Suprapubic skin (tissue), 4 donors: Measurements from ENCODE around the gene TEX14. TPM values are rescaled to one million over a fixed set of nuclear protein-coding genes. Genes with fewer than 3 reads are reported as not detected.

Source experiments
- DNase-seq, 2 donors: peaks; one replicate each; pipeline ENCODE4 v3.0.0-alpha.2; 2019; ENCODE audit warnings: low spot score in 2 of 2
- H3K27ac ChIP-seq: fragments of 200-600 bp; sonication (generic); one replicate; pipeline ENCODE4 v1.5.1; 2019
- H3K27me3 ChIP-seq: fragments of 200-600 bp; sonication (generic); one replicate; pipeline ENCODE4 v1.5.1; 2019
- H3K36me3 ChIP-seq: fragments of 200-600 bp; sonication (generic); one replicate; pipeline ENCODE4 v1.5.1; 2019
- H3K4me1 ChIP-seq: fragments of 200-600 bp; sonication (generic); one replicate; pipeline ENCODE4 v1.5.1; 2019
- H3K4me3 ChIP-seq: fragments of 200-600 bp; sonication (generic); one replicate; pipeline ENCODE4 v1.5.1; 2019; ENCODE audit warnings: mild to moderate bottlenecking
- H3K9me3 ChIP-seq: fragments of 200-600 bp; sonication (generic); one replicate; pipeline ENCODE4 v1.5.1; 2019
- EP300 ChIP-seq: sonication (generic); formaldehyde crosslinking; IDR thresholded peaks from one replicate; pipeline ENCODE4 v1.6.1; 2017; ENCODE audit warnings: antibody characterized with exemption
- POLR2A ChIP-seq, 2 donors: fragments of 450-650 bp; IDR thresholded peaks; one replicate each; pipeline ENCODE4 v1.6.1; 2017; ENCODE audit warnings: antibody characterized with exemption in 2 of 2, mild to moderate bottlenecking in 2 of 2, moderate library complexity in 2 of 2
- POLR2AphosphoS5 ChIP-seq, 3 donors: sonication (generic); formaldehyde crosslinking; IDR thresholded peaks; one replicate each; pipeline ENCODE4 v1.6.1; 2017; ENCODE audit warnings: antibody characterized with exemption in 3 of 3
- WGBS: methylation state at CpG from one replicate; pipeline ENCODE4 v1.1.5; 2018; 5-methylcytosine and 5-hydroxymethylcytosine counted together
- total RNA-seq, 4 donors: library from RNA; depleted of rRNA; stranded (reverse); fragments of >200 nt; gene quantifications; one replicate each; pipeline ENCODE4 v1.1.0, GENCODE V29; 2016
- TF ChIP-seq, protein P1 (sequence below), 2 donors: fragments of 200-600 bp in 1 of 2; fragments of 450-650 bp in 1 of 2; sonication (generic) in 1 of 2; IDR thresholded peaks; one replicate each; pipeline ENCODE4 v1.5.1; 2016 to 2019; ENCODE audit warnings: antibody characterized with exemption in 2 of 2, mild to moderate bottlenecking in 1 of 2, moderate library complexity in 1 of 2

The TEX14 gene
- total RNA-seq, 4 donors from 2014 or later, result 0.15 to 0.34 (median 0.32) TPM; not detected in 1

DNA sequence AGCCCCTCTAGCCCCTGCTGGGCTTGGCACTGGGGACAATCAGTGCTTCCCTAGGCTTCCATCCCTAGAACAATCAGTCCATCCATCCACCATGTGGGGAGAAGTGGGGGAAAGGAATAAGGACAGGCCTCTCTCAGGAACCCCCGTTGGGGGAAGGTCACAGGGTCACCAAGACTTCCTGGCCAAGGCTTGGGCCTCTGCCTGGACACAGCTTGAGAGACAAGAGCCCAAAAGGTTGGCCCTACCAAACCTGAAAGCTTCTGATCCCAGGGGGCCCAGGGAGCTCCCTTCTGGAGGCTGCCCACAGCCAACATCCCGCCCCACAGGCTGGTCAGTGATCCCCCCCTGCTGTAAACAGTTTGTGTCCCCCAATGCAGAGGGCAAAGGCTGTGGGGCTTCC is 161.2 kb downstream of the TEX14 start:
- H3K4me1 ChIP-seq, result peaks cover 25% of the 10 kb centered on the region
- H3K27me3 ChIP-seq, result no peaks in the 10 kb centered on the region
- DNase-seq, result no peak
- 77% methylated on average over 2 of the region's 2 CpGs for WGBS
- H3K9me3 ChIP-seq, result no peaks in the 10 kb centered on the region
- TF ChIP-seq, protein P1, sequence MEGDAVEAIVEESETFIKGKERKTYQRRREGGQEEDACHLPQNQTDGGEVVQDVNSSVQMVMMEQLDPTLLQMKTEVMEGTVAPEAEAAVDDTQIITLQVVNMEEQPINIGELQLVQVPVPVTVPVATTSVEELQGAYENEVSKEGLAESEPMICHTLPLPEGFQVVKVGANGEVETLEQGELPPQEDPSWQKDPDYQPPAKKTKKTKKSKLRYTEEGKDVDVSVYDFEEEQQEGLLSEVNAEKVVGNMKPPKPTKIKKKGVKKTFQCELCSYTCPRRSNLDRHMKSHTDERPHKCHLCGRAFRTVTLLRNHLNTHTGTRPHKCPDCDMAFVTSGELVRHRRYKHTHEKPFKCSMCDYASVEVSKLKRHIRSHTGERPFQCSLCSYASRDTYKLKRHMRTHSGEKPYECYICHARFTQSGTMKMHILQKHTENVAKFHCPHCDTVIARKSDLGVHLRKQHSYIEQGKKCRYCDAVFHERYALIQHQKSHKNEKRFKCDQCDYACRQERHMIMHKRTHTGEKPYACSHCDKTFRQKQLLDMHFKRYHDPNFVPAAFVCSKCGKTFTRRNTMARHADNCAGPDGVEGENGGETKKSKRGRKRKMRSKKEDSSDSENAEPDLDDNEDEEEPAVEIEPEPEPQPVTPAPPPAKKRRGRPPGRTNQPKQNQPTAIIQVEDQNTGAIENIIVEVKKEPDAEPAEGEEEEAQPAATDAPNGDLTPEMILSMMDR (IDR thresholded peaks at IDR 0.05), result no peak
- TF ChIP-seq POLR2AphosphoS5 (IDR thresholded peaks at IDR 0.05) (no peak), EP300 (no peak), POLR2A (IDR thresholded peaks at IDR 0.05) (no peak)
- no peaks in the 10 kb centered on the region for H3K36me3 ChIP-seq
- no peak overlapping the region for H3K27ac ChIP-seq
- H3K4me3 ChIP-seq, result no peak overlapping the region

DNA sequence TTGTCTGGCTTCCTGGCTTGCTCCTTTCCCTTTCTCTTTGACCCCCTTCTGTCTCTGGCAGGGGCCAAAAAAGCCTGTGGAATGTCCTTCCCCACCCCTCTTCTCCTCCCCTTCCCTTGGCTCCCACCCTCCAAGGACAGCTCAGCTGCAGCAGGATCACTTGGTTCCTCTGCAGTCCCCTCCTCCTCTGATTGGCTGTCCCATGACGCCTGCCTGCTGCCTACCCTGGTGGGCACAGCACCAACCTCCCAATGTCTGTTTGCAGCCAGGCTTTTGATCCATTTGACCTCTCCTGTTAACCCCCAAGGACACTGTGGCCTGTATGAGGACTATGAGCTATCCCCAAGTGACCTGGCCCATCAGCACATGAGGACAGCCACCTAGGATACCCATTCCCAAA is 162.6 kb downstream of the TEX14 start:
- peaks cover 35% of the 10 kb centered on the region for H3K4me1 ChIP-seq
- DNase-seq, result no peak
- no peaks in the 10 kb centered on the region for H3K27me3 ChIP-seq
- H3K36me3 ChIP-seq, result no peaks in the 10 kb centered on the region
- WGBS, result no CpG with 5 or more reads among the region's 1 CpG
- no peaks in the 10 kb centered on the region for H3K9me3 ChIP-seq
- no peak overlapping the region for H3K27ac ChIP-seq
- H3K4me3 ChIP-seq, result no peak overlapping the region
- TF ChIP-seq EP300 (no peak), POLR2AphosphoS5 (IDR thresholded peaks at IDR 0.05) (no peak), POLR2A (IDR thresholded peaks at IDR 0.05) (no peak)
- TF ChIP-seq, protein P1 (IDR thresholded peaks at IDR 0.05), result no peak

DNA sequence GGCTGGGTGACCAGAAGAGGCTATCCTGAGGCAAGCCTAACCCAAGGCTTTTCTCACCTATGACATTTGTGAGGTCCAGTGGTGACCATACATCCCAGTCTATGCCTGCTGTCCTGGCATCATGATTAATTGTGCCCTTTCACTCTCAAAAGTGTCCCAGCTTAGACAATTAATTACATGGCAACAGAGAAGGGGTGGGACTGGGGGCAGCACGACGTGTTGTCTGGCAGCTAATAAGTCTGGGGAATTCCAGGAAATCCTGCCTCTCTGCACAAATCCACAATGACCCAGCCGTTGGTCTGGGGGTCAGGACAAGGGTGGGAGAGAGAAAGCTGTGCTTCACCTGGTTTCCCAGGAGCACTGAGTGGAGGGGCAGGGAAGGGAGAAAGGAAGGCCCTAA is 163.4 kb downstream of the TEX14 start:
- no peaks in the 10 kb centered on the region for H3K9me3 ChIP-seq
- 7% methylated on average over 3 of the region's 3 CpGs for WGBS
- H3K27me3 ChIP-seq, result no peaks in the 10 kb centered on the region
- no peaks in the 10 kb centered on the region for H3K36me3 ChIP-seq
- TF ChIP-seq POLR2AphosphoS5 (IDR thresholded peaks at IDR 0.05), result no peak
- TF ChIP-seq EP300, result no peak
- TF ChIP-seq, protein P1 (IDR thresholded peaks at IDR 0.05), result no peak
- no peak for DNase-seq
- peaks cover 30% of the 10 kb centered on the region for H3K4me1 ChIP-seq
- no peak overlapping the region for H3K27ac ChIP-seq
- no peak overlapping the region for H3K4me3 ChIP-seq

DNA sequence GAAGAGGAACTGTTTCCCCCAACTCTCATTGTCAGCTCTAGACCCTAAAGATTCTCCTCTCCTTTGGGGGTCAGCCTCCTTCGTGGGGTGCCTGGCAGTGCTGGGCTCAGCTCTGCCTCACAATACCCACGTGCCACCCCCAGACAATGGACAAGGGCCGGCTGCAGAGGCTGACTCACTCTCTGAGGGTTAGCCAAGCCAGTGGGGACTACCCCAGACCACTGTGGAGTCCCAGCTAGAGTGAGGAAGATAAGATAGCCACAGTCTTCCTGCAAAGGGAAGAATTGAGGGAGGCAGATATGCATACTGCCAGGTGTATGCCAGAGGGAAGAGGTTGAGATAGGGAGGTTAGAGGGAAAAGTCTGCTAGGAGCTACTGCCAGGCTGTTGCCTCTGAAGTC is 163.9 kb downstream of the TEX14 start:
- WGBS, result 50% methylated on average over 3 of the region's 3 CpGs
- Histone ChIP-seq H3K36me3 (no peaks in the 10 kb centered on the region), H3K27ac (no peak overlapping the region), H3K4me1 (peaks cover 30% of the 10 kb centered on the region), H3K27me3 (no peaks in the 10 kb centered on the region), H3K9me3 (no peaks in the 10 kb centered on the region), H3K4me3 (no peak overlapping the region)
- DNase-seq, result no peak
- TF ChIP-seq POLR2AphosphoS5 (IDR thresholded peaks at IDR 0.05) (no peak), POLR2A (IDR thresholded peaks at IDR 0.05) (no peak), EP300 (no peak)
- TF ChIP-seq, protein P1 (IDR thresholded peaks at IDR 0.05), result no peak

DNA sequence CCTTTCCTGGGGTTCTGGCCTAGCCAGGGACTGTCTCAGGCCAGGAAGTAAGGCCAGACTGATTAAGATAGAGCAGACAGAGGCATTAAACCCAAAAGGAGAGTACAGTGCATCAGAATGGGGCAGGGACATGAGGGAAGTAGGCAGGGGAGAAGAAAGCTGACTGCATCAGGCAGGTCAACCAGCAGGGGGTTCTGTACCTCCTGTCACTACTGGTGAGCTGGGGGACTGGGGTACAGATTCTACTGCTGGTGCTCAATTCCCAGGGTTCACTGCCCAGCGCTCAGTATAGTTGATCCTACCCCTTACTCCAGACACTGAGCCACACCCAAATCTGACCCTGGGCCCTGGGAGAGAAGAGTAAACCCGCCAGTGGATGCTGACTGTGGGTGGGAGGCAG is 164.5 kb downstream of the TEX14 start:
- Histone ChIP-seq H3K4me3 (no peak overlapping the region), H3K36me3 (no peaks in the 10 kb centered on the region), H3K27ac (no peak overlapping the region), H3K27me3 (no peaks in the 10 kb centered on the region), H3K4me1 (peaks cover 24% of the 10 kb centered on the region), H3K9me3 (no peaks in the 10 kb centered on the region)
- TF ChIP-seq, protein P1 (IDR thresholded peaks at IDR 0.05), result no peak
- TF ChIP-seq EP300 (no peak), POLR2A (IDR thresholded peaks at IDR 0.05) (no peak), POLR2AphosphoS5 (IDR thresholded peaks at IDR 0.05) (no peak)
- no CpG with 5 or more reads among the region's 2 CpGs for WGBS
- no peak for DNase-seq
